GM23338 (cell line): ENCODE results near the gene TPM1. TPM values are rescaled to one million over a fixed set of nuclear protein-coding genes. Genes with fewer than 3 reads are reported as not detected.

Experiments used
- CREB1 ChIP-seq: fragments of 250-450 bp; sonication (Bioruptor Pico); IDR thresholded peaks from 2 replicates; pipeline ENCODE4 v1.5.0; 2020; ENCODE audit warnings: low read depth, mild to moderate bottlenecking, moderate library complexity
- EZH2 ChIP-seq: fragments of 200-600 bp; sonication (generic); IDR thresholded peaks from one replicate; pipeline ENCODE4 v1.8.0; 2017; ENCODE audit warnings: antibody characterized with exemption, mild to moderate bottlenecking, low read depth; ENCODE audit not compliant: unreplicated experiment
- EZH2phosphoT487 ChIP-seq: fragments of 200-600 bp; sonication (generic); IDR thresholded peaks from one replicate; pipeline ENCODE4 v1.8.1; 2018; ENCODE audit warnings: antibody characterized with exemption; ENCODE audit not compliant: unreplicated experiment
- JUNB ChIP-seq: IDR thresholded peaks from one replicate; pipeline ENCODE4 v1.6.1; 2016; ENCODE audit warnings: antibody characterized with exemption; ENCODE audit not compliant: unreplicated experiment
- NANOG ChIP-seq: IDR thresholded peaks from 2 replicates; pipeline ENCODE4 v1.6.1; 2016; ENCODE audit warnings: antibody characterized with exemption, borderline replicate concordance
- STAT1 ChIP-seq: IDR thresholded peaks from one replicate; pipeline ENCODE4 v1.6.1; 2016; ENCODE audit warnings: antibody characterized with exemption; ENCODE audit not compliant: unreplicated experiment
- ZNF114 ChIP-seq: fragments of 250-450 bp; sonication (Bioruptor Pico); IDR thresholded peaks from 2 replicates; pipeline ENCODE4 v1.5.0; 2020; ENCODE audit warnings: mild to moderate bottlenecking, moderate library complexity
- ZNF462 ChIP-seq: fragments of 250-450 bp; sonication (Bioruptor Pico); IDR thresholded peaks from 2 replicates; pipeline ENCODE4 v1.5.0; 2020; ENCODE audit warnings: mild to moderate bottlenecking, moderate library complexity
- polyA plus RNA-seq: library from polyadenylated mRNA; unstranded; fragments of >200 nt; fragmentation: Nextera tagmentation; extraction: Ambion mirVana; gene quantifications from 2 replicates; pipeline ENCODE4 v1.2.1, GENCODE V29; 2016
- total RNA-seq: library from RNA; depleted of rRNA; stranded (reverse); fragments of >200 nt; shearing (Covaris generic); gene quantifications from 2 replicates; pipeline ENCODE4 v1.2.3, GENCODE V29; 2014
- TF ChIP-seq, protein P1 (sequence below): IDR thresholded peaks from one replicate; pipeline ENCODE4 v1.6.1; 2018; ENCODE audit warnings: antibody characterized with exemption; ENCODE audit not compliant: unreplicated experiment
- TF ChIP-seq, protein P2 (sequence below): IDR thresholded peaks from 2 replicates; pipeline ENCODE4 v1.6.1; 2016; ENCODE audit warnings: antibody characterized with exemption
- TF ChIP-seq, protein P3 (sequence below), 2 experiments: fragments of 200-600 bp in 1 of 2; sonication (generic) in 1 of 2; conservative IDR thresholded peaks; 2 replicates each; pipeline versions ENCODE4 v1.5.1 to v1.6.1; 2016 to 2017; ENCODE audit warnings: antibody characterized with exemption in 2 of 2, low read depth in 2 of 2, mild to moderate bottlenecking in 2 of 2, moderate library complexity in 1 of 2

TPM1 gene
- total and polyA plus RNA-seq, 2 experiments from 2014 or later: 449 to 913 TPM

GRCh38 chr15:63044077-63044644 is 1.6 kb downstream of the TPM1 start (continued):
- TF ChIP-seq ZNF462 (CRISPR knock-in tag) (no peak), ZNF114 (CRISPR knock-in tag) (no peak), JUNB (no peak), EZH2phosphoT487 (no peak), CREB1 (no peak), EZH2 (no peak), NANOG (no peak), STAT1 (no peak)
- TF ChIP-seq, protein P1, sequence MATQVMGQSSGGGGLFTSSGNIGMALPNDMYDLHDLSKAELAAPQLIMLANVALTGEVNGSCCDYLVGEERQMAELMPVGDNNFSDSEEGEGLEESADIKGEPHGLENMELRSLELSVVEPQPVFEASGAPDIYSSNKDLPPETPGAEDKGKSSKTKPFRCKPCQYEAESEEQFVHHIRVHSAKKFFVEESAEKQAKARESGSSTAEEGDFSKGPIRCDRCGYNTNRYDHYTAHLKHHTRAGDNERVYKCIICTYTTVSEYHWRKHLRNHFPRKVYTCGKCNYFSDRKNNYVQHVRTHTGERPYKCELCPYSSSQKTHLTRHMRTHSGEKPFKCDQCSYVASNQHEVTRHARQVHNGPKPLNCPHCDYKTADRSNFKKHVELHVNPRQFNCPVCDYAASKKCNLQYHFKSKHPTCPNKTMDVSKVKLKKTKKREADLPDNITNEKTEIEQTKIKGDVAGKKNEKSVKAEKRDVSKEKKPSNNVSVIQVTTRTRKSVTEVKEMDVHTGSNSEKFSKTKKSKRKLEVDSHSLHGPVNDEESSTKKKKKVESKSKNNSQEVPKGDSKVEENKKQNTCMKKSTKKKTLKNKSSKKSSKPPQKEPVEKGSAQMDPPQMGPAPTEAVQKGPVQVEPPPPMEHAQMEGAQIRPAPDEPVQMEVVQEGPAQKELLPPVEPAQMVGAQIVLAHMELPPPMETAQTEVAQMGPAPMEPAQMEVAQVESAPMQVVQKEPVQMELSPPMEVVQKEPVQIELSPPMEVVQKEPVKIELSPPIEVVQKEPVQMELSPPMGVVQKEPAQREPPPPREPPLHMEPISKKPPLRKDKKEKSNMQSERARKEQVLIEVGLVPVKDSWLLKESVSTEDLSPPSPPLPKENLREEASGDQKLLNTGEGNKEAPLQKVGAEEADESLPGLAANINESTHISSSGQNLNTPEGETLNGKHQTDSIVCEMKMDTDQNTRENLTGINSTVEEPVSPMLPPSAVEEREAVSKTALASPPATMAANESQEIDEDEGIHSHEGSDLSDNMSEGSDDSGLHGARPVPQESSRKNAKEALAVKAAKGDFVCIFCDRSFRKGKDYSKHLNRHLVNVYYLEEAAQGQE: no peak
- TF ChIP-seq, protein P2, sequence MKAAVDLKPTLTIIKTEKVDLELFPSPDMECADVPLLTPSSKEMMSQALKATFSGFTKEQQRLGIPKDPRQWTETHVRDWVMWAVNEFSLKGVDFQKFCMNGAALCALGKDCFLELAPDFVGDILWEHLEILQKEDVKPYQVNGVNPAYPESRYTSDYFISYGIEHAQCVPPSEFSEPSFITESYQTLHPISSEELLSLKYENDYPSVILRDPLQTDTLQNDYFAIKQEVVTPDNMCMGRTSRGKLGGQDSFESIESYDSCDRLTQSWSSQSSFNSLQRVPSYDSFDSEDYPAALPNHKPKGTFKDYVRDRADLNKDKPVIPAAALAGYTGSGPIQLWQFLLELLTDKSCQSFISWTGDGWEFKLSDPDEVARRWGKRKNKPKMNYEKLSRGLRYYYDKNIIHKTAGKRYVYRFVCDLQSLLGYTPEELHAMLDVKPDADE: no peak
- TF ChIP-seq, protein P3, sequence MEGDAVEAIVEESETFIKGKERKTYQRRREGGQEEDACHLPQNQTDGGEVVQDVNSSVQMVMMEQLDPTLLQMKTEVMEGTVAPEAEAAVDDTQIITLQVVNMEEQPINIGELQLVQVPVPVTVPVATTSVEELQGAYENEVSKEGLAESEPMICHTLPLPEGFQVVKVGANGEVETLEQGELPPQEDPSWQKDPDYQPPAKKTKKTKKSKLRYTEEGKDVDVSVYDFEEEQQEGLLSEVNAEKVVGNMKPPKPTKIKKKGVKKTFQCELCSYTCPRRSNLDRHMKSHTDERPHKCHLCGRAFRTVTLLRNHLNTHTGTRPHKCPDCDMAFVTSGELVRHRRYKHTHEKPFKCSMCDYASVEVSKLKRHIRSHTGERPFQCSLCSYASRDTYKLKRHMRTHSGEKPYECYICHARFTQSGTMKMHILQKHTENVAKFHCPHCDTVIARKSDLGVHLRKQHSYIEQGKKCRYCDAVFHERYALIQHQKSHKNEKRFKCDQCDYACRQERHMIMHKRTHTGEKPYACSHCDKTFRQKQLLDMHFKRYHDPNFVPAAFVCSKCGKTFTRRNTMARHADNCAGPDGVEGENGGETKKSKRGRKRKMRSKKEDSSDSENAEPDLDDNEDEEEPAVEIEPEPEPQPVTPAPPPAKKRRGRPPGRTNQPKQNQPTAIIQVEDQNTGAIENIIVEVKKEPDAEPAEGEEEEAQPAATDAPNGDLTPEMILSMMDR (conservative IDR thresholded peaks at IDR 0.05; ENCODE audit: low read depth in 2 of 2): no peak
